COLO668 (cell line): ENCODE data around the gene LRRC63.
A peak's percentile ranks its signal among the peaks of the same experiment; 100 is the strongest.
"Not testable (repeated sequence)": the region's sequence is repeated elsewhere in the genome, so short reads cannot be mapped to it uniquely, and the experiment has no call there.

Source experiments
- DNase-seq: peaks from one replicate; lab custom pipeline; 2025; ENCODE audit not compliant: unreplicated experiment; lab: John Stamatoyannopoulos, UW

The LRRC63 gene

DNA sequence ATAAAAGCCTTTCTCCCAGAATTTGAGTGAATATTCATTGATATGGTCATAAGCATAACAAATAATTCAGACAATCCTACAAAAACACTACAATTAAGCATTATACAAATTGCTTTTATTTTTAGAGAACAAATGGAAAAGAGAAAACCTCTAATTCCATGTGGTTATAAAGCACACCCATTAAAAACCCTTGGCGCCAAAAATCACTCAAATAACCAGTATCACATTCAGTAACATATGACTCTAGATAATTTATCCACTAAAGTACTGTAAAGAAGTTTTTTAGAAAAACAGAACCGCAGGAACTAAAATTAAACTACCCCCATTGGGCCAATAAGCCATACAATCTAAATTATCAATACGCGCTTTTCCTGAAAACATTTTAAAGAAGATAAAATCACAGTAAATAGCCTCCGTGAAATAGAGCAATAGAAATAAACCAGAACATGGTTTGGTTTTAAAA is 30.3 kb upstream of the LRRC63 start:
- no peak for DNase-seq

DNA sequence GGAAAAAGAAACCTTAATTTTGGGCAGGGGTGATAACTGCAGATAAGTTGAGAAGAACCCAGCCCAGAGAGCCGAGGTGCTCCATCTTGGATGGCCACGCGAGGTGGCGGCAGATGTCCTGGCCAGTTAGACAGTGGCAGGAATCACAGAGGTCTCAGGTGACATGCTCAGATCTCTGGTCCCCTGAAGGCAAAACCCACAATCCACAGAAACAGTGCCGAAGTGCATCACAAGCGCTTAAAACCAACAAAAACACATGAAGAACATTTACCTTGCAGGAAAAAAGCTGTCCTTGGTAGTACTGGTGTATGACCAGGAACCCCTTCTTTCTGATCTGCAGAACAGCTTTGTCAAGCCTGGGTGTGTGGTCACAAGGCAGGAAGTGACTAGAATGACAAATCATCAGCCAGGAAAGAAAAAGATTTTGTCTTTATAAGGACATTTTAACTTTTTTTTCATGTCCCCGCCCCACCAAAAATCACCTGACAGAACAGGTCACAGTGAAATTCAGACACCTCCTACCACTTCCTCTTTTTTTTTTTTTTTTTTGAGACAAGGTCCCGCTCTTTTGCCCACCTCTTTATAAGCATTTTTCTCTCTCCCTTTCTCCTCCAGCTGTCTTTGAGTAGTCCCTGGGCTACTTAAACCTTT is 29.8 kb upstream of the LRRC63 start, which contains the start of gene LCP1:
Gene LCP1 (minus strand): TSS at position 338 of the 651 bp plus-strand sequence. CDS start 22,515 bp downstream, outside the sequence.
- no peak for DNase-seq

DNA sequence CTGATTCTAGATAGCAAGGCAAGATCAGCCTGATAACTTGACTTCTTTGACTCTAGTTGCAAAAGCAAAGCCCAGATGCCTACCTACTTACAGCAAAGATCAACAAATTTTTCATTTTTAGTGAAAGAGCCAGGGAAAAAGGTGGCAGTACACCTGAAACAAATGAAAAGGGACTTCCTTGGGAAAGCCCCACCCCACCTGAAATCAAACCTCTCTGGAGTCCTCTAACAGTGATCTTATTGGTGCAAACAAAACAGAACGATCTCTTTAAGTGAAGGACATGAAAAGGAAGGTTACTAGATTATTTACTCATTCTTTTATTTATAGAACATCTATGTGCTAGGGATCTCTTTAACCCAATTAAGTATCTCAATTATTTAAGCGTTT is 29.2 kb upstream of the LRRC63 start:
- no peak for DNase-seq

DNA sequence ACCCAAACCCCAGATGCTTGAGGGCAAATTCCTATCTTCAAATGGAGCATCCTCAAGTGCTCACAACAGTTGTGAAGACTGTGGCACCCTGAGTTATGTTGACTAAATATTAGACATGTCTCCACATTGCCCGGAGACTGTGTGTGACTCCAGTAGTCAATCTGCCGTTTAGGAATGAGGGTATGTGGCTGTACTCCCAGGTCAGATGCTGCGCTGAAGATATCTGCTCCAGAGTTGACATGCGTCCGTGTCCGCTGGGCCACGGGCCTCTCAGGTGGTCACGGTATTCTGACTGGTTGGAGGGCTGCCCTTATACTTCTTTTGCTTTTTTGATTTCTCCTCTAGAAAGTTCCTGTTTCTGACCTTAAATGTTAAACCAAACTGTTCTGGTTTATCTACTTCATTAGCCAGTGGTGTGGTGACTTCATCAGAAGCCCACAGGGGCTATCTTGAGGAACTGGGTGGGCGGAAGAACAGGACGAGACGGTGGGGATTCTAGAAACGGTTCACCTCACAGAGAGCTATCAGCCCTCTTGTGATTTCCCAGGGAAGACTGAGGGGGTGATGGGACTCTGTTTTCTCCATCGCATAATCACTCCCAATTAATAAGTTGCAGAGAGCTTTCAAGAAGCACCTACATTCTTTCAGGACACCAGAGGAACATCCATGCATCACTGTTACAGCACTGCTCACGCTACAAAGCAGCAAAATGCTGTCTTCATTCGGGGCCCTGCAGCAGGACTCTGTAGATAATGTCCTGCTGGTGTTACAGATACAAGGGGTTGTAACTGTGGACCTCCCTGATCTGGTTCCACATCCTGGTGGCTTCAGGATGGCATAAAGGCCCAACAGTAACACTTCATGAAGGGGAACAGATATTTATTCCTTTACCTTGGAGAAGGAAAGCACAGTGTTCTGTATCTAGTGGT is 28.4 kb upstream of the LRRC63 start:
- DNase-seq, result no peak

GRCh38 chr13:46184277-46184699 is 27.4 kb upstream of the LRRC63 start:
- DNase-seq, result peak; percentile 68

DNA sequence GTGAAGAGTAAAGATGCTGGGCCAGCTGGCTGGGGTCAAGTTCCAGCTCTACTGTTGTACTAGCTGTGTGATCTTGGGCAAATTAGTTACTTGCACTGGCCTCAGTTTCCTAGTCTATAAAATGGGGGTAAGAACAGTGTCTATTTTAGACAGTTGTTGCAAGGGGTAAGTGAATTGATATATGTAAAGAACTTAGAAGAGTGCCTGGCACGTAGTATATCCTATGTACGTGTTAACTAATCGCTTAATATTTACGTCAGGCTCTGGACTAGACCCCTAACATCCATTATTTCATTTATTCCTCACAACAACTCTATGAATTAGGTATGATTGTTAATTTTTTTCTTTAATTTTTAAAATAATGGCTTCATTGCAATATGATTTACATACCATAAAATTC is 26.1 kb upstream of the LRRC63 start:
- DNase-seq, result no peak

DNA sequence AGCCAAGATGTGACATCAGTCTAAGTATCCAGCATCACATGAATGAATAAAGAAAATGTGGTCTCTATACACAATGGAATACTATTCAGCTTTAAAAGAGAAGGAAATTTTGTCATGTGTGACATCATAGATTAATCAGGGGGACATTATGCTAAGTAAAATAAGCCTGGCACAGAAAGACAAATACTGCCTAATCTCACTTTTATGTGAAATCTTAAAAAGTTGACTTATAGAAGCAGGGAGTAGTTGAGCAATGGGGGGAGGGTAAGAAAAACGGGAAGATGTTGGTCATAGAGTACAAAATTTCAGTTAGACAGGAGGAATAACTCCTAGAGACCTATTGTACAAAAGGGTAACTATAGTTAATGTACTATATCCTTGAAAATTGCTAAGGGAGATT is 19.3 kb upstream of the LRRC63 start:
- DNase-seq, result no peak

GRCh38 chr13:46195016-46195415 is 16.7 kb upstream of the LRRC63 start:
- no peak for DNase-seq

GRCh38 chr13:46197299-46198048 is 14.3 kb upstream of the LRRC63 start:
- no peak for DNase-seq

DNA sequence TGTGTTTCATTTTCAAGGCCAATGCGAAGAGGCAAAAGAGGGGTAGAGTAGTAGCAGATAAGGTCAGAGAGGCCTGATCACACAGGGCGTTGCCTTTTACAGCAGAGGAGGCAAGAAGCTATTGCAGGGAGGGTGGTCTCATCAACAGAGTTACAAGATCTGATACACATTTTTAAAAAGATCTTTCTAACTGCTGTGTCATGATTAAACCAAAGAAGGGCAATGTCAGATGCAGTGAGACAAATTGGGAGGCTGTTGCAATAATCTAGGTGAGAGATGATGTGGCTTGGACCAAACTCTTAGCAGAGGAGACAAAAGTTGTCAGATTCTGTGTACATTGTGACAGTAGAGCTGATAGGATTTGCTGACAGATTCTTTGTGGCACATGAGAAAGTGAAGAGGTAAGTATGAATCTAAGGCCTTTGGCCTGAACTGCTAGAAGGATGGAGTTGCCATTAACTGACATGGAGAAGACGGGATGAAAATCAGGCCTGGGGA is 13.0 kb upstream of the LRRC63 start:
- no peak for DNase-seq

GRCh38 chr13:46202188-46202795 is 9.4 kb upstream of the LRRC63 start:
- no peak for DNase-seq

DNA sequence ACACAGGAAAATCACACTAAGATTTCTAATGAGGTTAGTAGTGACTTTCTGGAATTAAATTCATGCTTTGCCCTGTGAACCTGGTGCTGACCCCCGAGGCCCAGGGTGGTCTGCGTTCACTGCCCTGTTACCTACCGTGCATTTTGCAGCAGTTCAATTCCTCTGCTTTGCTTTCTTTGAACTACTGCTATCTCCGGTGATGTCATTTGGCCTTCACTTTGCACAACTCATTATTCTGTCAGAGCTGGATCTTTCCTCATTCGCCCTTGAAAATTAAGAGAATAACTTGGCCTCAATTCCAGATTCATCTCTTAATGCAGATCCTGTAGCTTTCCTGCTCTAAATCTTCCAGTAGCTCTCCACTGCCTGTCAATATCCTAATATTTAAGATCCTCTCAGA is 8.8 kb upstream of the LRRC63 start:
- no peak for DNase-seq

DNA sequence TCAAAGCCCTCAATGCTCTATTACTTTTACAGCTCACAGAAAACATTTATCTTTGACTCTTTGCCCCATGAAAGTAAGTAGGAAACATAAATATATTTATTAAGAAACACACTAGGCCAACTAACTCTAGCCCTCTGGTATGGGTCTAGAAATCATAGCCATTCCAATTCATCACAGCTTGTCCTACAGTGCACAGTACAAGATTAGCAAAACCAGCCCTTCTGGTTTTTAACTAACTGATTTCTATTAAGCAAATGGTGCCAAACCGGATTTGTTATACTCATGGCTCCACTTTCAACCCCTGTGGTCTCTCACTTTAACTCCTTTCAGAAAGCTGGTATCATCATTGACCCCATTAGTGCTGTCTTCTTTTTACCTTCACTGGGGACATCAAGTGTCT is 5.6 kb upstream of the LRRC63 start:
- no peak for DNase-seq

- no peak for DNase-seq
Observed at GRCh38 chr13:46207828-46208227, 3.9 kb upstream of the LRRC63 start.

- DNase-seq, result no peak
Observed at GRCh38 chr13:46210362-46211083, 1.2 kb upstream of the LRRC63 start.

DNA sequence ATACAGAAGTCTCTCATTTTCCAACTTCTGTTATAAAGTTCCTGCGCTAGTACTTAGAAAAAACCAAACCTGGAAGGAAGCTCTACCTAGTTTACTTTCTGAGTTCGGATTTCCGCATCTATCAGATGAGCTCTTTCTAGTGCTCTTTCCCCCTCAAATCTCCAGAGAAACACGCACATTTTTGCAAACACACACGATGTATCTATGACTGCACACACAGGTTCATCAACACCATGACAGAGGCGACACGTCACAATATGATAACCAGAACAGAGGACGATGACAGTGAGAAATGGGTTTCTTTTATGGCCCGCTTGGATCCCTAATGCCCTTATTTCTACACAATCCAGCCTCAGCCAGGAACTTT is 629 bp upstream of the LRRC63 start:
- peak; percentile 67 for DNase-seq

DNA sequence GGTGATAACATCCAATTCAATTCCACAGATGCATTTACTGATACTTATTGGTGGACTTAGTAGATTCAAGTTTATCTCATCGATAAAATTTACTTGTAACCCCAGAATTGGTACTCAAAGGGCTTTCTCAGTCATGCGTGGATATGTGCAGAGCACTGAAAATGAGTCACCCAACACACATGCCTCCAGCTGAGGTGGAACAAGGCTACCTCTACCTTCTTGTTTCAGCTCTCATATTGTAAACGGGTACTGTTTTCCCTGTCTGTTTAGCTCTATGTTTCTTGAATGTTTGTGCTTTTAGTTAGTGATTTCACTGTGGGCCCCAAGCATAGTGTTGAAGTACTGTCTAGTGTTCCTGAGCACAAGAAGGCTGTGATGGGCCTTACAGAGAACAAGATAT is 1.5 kb downstream of the LRRC63 start:
- no peak for DNase-seq

DNA sequence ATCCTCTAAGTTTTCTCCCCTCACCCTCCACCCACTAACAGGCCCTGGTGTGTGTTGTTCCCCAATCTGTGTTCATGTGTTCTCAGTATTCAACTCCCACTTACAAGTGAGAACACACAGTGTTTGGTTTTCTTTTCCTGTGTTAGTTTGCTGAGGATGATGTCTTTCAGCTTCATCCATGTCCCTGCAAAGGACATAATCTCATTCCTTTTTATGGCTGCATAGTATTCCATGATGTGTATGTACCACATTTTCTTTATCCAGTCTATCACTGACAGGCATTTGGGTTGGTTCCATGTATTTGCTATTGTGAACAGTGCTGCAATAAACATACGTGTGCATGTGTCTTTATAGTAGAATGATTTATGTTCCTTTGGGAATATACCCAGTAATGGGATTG is 3.0 kb downstream of the LRRC63 start:
- not testable (repeated sequence) for DNase-seq

DNA sequence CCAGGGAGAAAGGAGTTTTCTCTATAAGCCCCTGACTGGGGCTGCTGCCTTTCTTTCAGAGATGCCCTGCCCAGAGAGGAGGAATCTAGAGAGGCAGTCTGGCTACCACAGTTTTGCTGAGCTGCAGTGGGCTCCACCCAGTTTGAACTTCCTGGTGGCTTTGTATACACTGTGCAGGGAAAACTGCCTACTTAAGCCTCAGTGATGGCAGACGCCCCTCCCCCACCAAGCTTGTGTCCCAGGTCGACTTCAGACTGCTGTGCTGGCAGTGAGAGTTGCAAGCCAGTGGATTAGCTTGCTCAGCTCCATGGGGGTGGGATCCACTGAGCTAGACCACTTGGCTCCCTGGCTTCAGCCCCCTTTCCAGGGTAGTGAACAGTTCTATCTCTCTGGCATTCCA is 8.5 kb downstream of the LRRC63 start:
- DNase-seq, result peak; percentile 92

DNA sequence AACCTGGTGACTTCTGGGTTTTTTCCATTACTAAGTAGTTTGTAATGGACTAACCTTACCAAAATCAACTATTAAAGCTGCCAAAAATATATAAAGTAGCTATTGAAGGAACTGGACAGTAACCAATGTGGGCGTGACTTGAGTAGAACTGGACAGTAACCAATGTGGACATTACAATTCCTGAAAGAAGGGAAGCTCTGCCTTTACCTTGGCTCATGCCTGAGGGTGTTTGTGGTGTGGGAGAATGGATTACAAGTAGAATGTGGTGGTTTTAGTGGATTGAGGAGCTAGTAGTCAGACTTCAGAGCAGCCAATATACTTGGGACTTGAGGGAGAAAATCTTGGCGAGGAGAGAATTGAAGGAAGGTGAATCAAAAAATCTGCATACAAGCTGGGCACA is 17.5 kb downstream of the LRRC63 start:
- no peak for DNase-seq
